K562 (cell line): ENCODE results near the gene MAP1S. TPM values are rescaled to one million over a fixed set of nuclear protein-coding genes. Genes with fewer than 3 reads are reported as not detected.
A peak's percentile ranks its signal among the peaks of the same experiment; 100 is the strongest.

Source experiments
- ATAC-seq: fragments of 200-7000 bp; cut with Tn5 transposase; 3 replicates; pipeline ENCODE4 v1.9.1; 2020; ENCODE audit warnings: moderate library complexity
- BruUV-seq: library from RNA; stranded (reverse); fragments of 400-500 nt; replicated peaks from 2 replicates; lab custom pipeline; 2021; lab: Mats Ljungman, UMichigan
- CTCF ChIA-PET: fragments of 300-600 bp; formaldehyde crosslinking; extraction: SDS; loops from one replicate; lab custom pipeline; 2021; ENCODE audit warnings: low intra/inter-chr PET ratio; lab: Yijun Ruan, JAX
- POLR2A ChIA-PET: fragments of 300-600, 350-650 bp; sonication (Branson Sonifier 250); formaldehyde crosslinking; extraction: SDS; loops from one replicate; lab custom pipeline; 2021; ENCODE audit warnings: antibody characterized with exemption, inconsistent platforms; lab: Yijun Ruan, JAX
- DNase-seq, 4 experiments: peaks; one replicate each; pipeline versions ENCODE4 v3.0.0 to v3.0.0-alpha.2; 2011 to 2018; ENCODE audit warnings: low spot score in 3 of 4, mixed read lengths in 3 of 4; ENCODE audit errors: extremely low read depth in 1 of 4
- FAIRE-seq: peaks from 2 replicates; lab custom pipeline; 2011; peaks lifted over from hg19 to GRCh38; lab: Jason Lieb, UNC
- H2AFZ ChIP-seq: 2 replicates; pipeline ENCODE4 v1.6.0; 2011; ENCODE audit warnings: low read depth, low read length, control low read depth, inconsistent platforms
- H3K27ac ChIP-seq: fragments of 200-600 bp; 3 replicates; pipeline ENCODE4 v1.8.0; 2011; ENCODE audit warnings: low read depth, mild to moderate bottlenecking, control low read depth, inconsistent platforms, low read length, moderate library complexity, mixed read lengths; ENCODE audit errors: extremely low read depth
- H3K27me3 ChIP-seq, 2 experiments: fragments of 300-600 bp in 1 of 2; 2 replicates in 1 of 2; 3 replicates in 1 of 2; pipeline versions ENCODE4 v1.6.0 to v1.8.0; 2011; ENCODE audit warnings: inconsistent platforms in 2 of 2, low read length in 2 of 2, mild to moderate bottlenecking in 1 of 2, mixed read lengths in 1 of 2, moderate library complexity in 1 of 2; ENCODE audit not compliant: control insufficient read depth in 2 of 2, insufficient read depth in 2 of 2
- H3K36me3 ChIP-seq: fragments of 300-600 bp; 3 replicates; pipeline ENCODE4 v1.8.0; 2011; ENCODE audit warnings: mild to moderate bottlenecking, low read length, inconsistent platforms; ENCODE audit not compliant: control insufficient read depth, insufficient read depth
- H3K4me1 ChIP-seq, 2 experiments: fragments of 200-600 bp in 1 of 2; replicated peaks in 1 of 2; 2 replicates in 1 of 2; 3 replicates in 1 of 2; pipeline versions ENCODE4 v1.5.1 to v1.8.0; 2011; ENCODE audit warnings: inconsistent platforms in 2 of 2, low read length in 2 of 2, mild to moderate bottlenecking in 1 of 2, mixed read lengths in 1 of 2, moderate library complexity in 1 of 2; ENCODE audit not compliant: control insufficient read depth in 2 of 2, insufficient read depth in 2 of 2
- H3K4me2 ChIP-seq: 2 replicates; pipeline ENCODE4 v1.6.1; 2011; ENCODE audit warnings: low read length, control low read depth, inconsistent platforms, mixed read lengths; ENCODE audit not compliant: insufficient read depth
- H3K4me3 ChIP-seq: fragments of 200-600 bp; sonication (generic), shearing (Covaris generic); 2 replicates; pipeline ENCODE4 v1.5.1; 2016; ENCODE audit warnings: control low read depth, inconsistent platforms
- H3K79me2 ChIP-seq: fragments of 200-600 bp; 3 replicates; pipeline ENCODE4 v1.8.0; 2011; ENCODE audit warnings: low read length, inconsistent platforms; ENCODE audit not compliant: control insufficient read depth, insufficient read depth
- H3K9ac ChIP-seq, 2 experiments: 2 replicates each; pipeline versions ENCODE4 v1.6.0 to v1.6.1; 2011; ENCODE audit warnings: low read depth in 2 of 2, low read length in 2 of 2, control low read depth in 1 of 2, inconsistent platforms in 1 of 2, mild to moderate bottlenecking in 1 of 2, mixed read lengths in 1 of 2; ENCODE audit not compliant: insufficient read depth in 1 of 2
- H3K9me1 ChIP-seq: one replicate; pipeline ENCODE4 v1.6.0; 2011; ENCODE audit warnings: inconsistent platforms, mild to moderate bottlenecking, low read length, moderate library complexity; ENCODE audit not compliant: control insufficient read depth, insufficient read depth
- H3K9me3 ChIP-seq: replicated peaks from 2 replicates; pipeline ENCODE4 v1.5.1; 2011; ENCODE audit warnings: low read depth, low read length, inconsistent platforms; ENCODE audit not compliant: control insufficient read depth, insufficient read depth
- H4K20me1 ChIP-seq: replicated peaks from 2 replicates; pipeline ENCODE4 v1.6.1; 2011; ENCODE audit warnings: low read length, inconsistent platforms, mixed read lengths; ENCODE audit not compliant: control insufficient read depth, insufficient read depth
- DACH1 ChIP-seq: fragments of 450-650 bp; IDR thresholded peaks from 2 replicates; pipeline ENCODE4 v1.6.1; 2018; ENCODE audit not compliant: partially characterized antibody
- DMBX1 ChIP-seq: fragments of 250-450 bp; sonication (Bioruptor Pico); IDR thresholded peaks from 2 replicates; pipeline ENCODE4 v1.8.0; 2022; ENCODE audit warnings: inconsistent platforms, mild to moderate bottlenecking, moderate library complexity, borderline replicate concordance
- FOS ChIP-seq: IDR thresholded peaks from 3 replicates; pipeline ENCODE4 v1.6.1; 2011; ENCODE audit not compliant: insufficient read length; ENCODE audit errors: extremely low read depth
- KLF10 ChIP-seq: fragments of 250-450 bp; sonication (Bioruptor Pico); IDR thresholded peaks from 2 replicates; pipeline ENCODE4 v1.6.1; 2021; ENCODE audit warnings: matching md5 sums
- STAT5B ChIP-seq: fragments of 250-450 bp; sonication (Bioruptor Pico); IDR thresholded peaks from 2 replicates; pipeline ENCODE4 v1.8.0; 2021; ENCODE audit warnings: mild to moderate bottlenecking, inconsistent platforms
- TAL1 ChIP-seq: fragments of 450-650 bp; IDR thresholded peaks from 2 replicates; pipeline ENCODE4 v1.6.1; 2016; ENCODE audit warnings: mild to moderate bottlenecking
- ZNF197 ChIP-seq: fragments of 200-800 bp; sonication (Bioruptor generic); IDR thresholded peaks from 2 replicates; pipeline ENCODE4 v1.6.1; 2016; ENCODE audit warnings: low read depth, missing genetic modification characterization, missing compliant biosample characterization
- WGBS: fragments of 100-300 bp; shearing (Covaris generic); methylation state at CpG from one replicate; pipeline ENCODE4 v1.1.6; 2016; ENCODE audit warnings: low coverage, mixed read lengths; ENCODE audit not compliant: insufficient coverage; ENCODE audit errors: missing lambda C conversion rate; 5-methylcytosine and 5-hydroxymethylcytosine counted together
- in situ Hi-C: fragments of 300-500 bp; cut with MboI; formaldehyde crosslinking; loops from 4 replicates; pipeline ENCODE4 v1.15.0; 2018; ENCODE audit warnings: inconsistent platforms, mixed read lengths
- intact Hi-C: fragments of 100-400 bp; cut with micrococcal nuclease; formaldehyde crosslinking; loops from 2 replicates; pipeline ENCODE4 v1.14.2; 2022
- polyA plus RNA-seq, 8 experiments: library from polyadenylated mRNA; depleted of rRNA in 4 of 8; stranded (reverse) in 5 of 8; unstranded in 3 of 8; fragments of >200 nt; fragmentation: Nextera tagmentation in 2 of 8; fragmentation: Illumina TruSeq in 1 of 8; extraction: Ambion mirVana in 2 of 8; extraction: Trizol in 1 of 8; gene quantifications; 2 replicates each; pipeline versions ENCODE4 v1.2.1 to v1.2.3, GENCODE V29; 2011 to 2014; ENCODE audit warnings: inconsistent platforms in 1 of 8, missing spikeins in 1 of 8
- total RNA-seq, 7 experiments: library from RNA; depleted of rRNA in 6 of 7; stranded (reverse); fragments of >200 nt in 6 of 7; fragmentation: Illumina TruSeq in 2 of 7; extraction: Trizol in 2 of 7; gene quantifications; 2 replicates each; pipeline versions ENCODE4 v1.2.1 to v1.2.3, GENCODE V29; 2011 to 2021; ENCODE audit warnings: low replicate concordance in 1 of 7
- TF ChIP-seq, protein P1 (sequence below): sonication (generic); formaldehyde crosslinking; IDR thresholded peaks from 2 replicates; pipeline ENCODE4 v1.8.0; 2022; ENCODE audit warnings: missing genetic modification reagents, mild to moderate bottlenecking, borderline replicate concordance

MAP1S gene
- total and polyA plus RNA-seq, 9 of the 15 experiments (the other 6 are each of a cell fraction or from before 2014, with no cell fraction given) = 2.0 to 81.0 (median 9.5) TPM

DNA sequence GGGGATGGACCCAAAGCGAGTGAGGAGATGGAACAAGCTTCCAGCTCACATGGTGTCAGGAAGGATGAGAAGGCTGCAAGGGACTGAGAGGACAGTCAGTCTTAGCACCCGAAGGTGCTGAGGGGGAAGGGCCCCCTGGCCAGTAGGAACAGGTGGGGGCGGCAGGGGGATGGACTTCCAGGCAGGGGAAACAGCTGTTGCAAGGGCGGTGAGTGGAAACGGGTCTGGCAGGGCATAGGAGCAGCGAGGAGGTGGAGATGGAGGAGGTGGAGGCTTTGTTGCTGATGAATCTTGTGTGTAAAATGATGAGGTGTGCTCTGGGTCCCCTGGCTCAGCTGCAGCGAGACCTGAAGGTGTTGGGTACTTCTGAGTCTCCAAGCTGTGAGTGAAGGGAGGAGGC, 1.2 kb downstream of the MAP1S start:
- in situ Hi-C loops (no loop called here), intact Hi-C loops (no loop called here)
- H3K79me2 ChIP-seq = peaks cover 26% of the 10 kb centered on the region
- H3K27me3 ChIP-seq = no peaks in the 10 kb centered on the region
- H3K9ac ChIP-seq = peak overlapping the region; percentile 62 to 97; a peak in 3 of 4 replicates
- peaks cover 9% of the 10 kb centered on the region; the same call in 1 of the 2 replicates for H4K20me1 ChIP-seq
- no TSS peak for BruUV-seq
- POLR2A ChIA-PET = interaction anchor here (0.6 kb wide), 1 partner anchor 350 kb away, joined by 3 read pairs; no protein-coding TSS in a partner anchor
- TF ChIP-seq DACH1 (peak; percentile 33), STAT5B (CRISPR knock-in tag) (no peak), TAL1 (no peak), DMBX1 (no peak), ZNF197 (CRISPR knock-in tag) (no peak), FOS (no peak), KLF10 (CRISPR knock-in tag) (no peak)
- TF ChIP-seq, protein P1, sequence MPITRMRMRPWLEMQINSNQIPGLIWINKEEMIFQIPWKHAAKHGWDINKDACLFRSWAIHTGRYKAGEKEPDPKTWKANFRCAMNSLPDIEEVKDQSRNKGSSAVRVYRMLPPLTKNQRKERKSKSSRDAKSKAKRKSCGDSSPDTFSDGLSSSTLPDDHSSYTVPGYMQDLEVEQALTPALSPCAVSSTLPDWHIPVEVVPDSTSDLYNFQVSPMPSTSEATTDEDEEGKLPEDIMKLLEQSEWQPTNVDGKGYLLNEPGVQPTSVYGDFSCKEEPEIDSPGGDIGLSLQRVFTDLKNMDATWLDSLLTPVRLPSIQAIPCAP = no peak
- DNase-seq = peak in 1 of 4 experiments; percentile 35
- peak overlapping the region; percentile 87 for H3K4me3 ChIP-seq
- H3K27ac ChIP-seq = no peak overlapping the region; the same call in 2 of the 3 replicates
- ATAC-seq = no peak
- WGBS = 17% methylated on average over 6 of the region's 7 CpGs
- H3K4me1 ChIP-seq = peaks cover 27 to 43% of the 10 kb centered on the region in 2 experiments; a peak in 4 of 5 replicates
- peak overlapping the region; percentile 90 for H3K4me2 ChIP-seq
- no peaks in the 10 kb centered on the region for H3K9me3 ChIP-seq
- peaks cover 38% of the 10 kb centered on the region; the same call in 2 of the 3 replicates for H3K36me3 ChIP-seq
- CTCF ChIA-PET = no interaction called here
- FAIRE-seq = no peak
- H2AFZ ChIP-seq = no peak overlapping the region
- no peaks in the 10 kb centered on the region for H3K9me1 ChIP-seq
